GM19468 (cell line): ENCODE data around the gene MED13L.

Experiments used
- ATAC-seq: cut with Tn5 transposase; IDR thresholded peaks from one replicate; pipeline ENCODE4 v1.9.1; 2021; ENCODE audit warnings: mild to moderate bottlenecking, moderate library complexity, moderate number of reproducible peaks; ENCODE audit not compliant: unreplicated experiment; ENCODE audit errors: extremely low read depth

The MED13L gene

DNA sequence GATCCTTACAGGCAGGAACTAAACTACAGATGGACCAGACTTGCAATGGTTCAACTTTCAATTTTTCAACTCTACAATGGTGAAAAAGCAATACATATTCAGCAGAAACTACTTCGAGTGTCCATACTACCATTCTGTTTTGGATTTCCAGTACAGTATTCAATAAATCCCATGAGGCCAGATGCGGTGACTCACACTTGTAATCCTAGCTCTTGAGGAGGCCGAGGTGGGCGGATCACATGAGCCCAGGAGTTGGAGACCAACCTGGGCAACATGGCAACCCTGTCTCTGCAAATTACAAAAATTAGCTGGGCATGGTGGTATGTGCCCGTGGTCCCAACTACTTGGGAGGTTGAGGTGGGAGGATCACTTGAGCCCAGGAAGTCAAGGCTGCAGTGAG is 336.1 kb downstream of the MED13L start:
- no peak for ATAC-seq

GRCh38 chr12:115938794-115939377 is 338.6 kb downstream of the MED13L start:
- ATAC-seq, result no peak

DNA sequence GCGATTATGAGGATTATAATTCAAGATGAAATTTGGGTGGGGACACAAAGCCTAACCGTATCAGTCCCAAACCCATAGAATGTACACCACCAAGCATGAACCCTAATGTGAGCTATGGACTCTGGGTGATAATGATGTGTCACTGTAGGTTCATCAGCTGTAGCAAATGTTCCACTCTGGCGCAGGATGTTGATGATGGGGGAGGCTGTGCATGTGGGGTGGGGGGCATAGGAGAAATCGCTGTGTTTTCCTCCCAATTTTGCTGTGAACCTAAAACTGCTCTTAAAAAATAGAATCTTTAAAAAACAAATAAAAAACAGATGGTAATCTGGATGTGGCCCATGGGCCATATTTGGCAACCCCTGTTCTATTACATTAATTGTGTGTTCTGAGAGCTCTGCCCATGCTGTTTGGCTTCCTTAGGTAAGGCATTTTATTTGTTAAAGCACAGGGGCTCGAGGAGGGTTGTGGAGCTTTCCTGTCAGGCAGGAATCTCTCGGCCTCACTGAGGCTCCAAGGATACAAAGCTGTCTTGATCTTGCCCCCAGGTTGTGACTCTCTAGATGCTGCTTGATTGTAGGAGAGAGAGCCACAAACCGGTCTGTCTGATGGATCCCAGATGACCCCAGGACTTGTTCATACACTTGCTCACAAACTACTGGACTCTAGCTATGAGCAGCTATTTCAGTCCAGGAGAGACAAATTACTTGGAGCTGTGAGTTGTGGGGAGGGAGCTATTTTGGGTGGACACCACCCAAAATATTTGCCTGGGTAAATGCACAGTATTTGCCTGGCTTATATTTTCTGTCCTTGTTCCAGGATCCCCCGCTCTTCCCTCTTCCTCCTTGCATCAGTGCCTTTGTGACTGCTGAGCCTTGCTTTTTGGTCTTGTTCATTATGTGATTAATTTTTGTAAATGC is 340.2 kb downstream of the MED13L start:
- no peak for ATAC-seq

DNA sequence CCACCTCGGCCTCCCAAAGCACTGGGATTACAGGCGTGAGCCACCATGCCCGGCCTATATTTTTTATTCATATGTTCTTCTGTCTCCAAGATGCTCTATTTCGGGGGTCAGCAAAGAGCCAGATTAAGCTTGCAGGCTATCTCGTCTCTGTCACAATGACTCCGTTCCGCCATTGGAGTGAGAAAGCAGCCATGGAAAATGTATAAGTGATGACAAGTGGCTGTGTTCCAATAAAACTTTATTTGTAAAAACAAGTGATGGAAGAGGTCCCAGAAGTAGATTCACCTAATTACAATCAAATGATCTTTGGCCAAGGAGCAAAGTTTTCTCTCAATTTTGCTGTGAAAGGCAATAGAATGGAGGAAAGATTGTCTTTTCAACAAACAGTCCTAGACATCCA is 342.6 kb downstream of the MED13L start:
- ATAC-seq, result no peak

GRCh38 chr12:115934046-115934445 is 343.4 kb downstream of the MED13L start:
- no peak for ATAC-seq

DNA sequence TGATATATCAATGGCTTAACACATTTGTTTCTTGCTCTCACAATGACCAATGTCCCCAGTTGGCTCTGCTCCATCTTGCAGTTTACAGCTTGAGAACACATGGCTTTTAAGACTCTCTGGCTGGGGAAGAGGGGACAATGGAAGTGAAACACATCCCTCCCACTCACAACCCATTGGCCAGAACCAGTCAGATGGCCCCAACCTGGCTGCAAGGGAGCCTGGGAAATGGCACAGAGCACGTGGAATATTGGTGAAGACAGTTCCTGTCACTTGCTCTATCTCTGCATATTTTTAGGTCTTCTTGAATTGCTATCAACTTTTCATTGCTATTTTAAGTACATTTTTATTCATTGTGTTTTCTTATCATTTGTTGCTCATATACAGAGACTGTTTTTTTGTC is 345.4 kb downstream of the MED13L start:
- no peak for ATAC-seq

DNA sequence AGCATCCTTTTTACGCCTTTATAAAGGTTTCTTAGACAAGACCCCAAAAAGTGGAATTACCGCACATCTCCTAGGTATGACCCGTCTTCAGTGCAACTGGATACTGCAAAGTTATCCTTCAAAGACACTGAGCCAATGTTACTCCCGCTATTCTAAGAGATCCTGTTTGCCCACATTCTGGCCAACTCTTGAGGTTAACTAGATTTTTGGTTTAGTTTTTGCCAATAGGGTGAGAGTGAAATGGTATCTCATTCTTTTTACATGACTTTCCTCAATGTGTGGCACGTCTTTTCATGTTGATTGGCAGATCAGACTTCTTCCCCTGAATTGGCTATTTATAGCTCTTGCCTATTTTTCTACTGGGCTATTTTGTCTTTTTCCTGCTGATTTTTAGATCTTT is 347.2 kb downstream of the MED13L start:
- ATAC-seq, result no peak

DNA sequence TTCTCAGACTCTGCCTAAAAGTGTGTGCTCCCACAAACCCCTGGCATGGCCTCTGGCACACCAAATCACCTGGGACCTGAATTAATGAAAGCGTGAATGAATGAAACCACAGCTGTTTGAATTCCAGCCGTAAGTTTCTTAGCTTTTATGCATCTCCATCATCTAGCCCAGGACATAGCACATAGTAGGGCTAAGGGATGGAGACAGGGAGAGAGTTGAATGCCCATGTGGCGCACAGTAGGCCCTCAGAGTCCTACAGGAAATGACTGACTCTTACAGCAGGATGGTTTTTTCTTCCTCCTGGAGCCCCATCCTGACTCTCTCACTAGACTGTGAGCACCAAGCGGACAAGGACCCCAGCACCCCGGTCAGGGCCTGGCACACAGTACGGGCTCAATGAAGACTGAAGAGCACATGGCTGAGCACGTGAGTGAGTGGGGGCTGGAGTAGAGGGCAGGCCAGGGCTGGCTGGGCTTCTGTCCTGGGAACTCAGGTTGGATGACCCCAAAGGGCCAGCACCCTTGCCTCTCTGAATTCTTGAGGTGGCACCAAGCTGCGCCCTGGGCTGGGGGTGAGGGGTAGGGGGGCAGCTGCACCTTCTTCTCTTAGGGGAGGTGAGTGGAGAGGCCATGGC is 351.3 kb downstream of the MED13L start:
- no peak for ATAC-seq

DNA sequence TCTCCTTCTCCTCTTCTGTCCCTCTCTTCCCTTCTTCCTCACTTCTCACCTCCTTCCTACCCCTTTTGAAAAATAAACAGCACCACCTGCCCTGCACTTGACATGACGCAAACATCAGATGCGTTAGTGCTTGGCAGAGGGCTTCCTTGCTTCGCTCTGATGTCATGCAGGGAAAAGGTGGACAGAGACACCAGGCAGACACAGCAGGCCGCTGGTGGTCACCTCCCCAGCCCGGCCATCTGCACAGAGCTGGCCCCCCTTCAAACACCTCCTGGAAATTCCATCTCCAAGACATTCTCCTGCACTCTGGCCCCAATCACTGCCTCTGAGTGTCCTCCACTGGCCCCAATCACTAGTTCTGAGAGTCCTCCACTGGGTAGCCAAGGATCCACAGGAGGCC is 353.6 kb downstream of the MED13L start:
- no peak for ATAC-seq

DNA sequence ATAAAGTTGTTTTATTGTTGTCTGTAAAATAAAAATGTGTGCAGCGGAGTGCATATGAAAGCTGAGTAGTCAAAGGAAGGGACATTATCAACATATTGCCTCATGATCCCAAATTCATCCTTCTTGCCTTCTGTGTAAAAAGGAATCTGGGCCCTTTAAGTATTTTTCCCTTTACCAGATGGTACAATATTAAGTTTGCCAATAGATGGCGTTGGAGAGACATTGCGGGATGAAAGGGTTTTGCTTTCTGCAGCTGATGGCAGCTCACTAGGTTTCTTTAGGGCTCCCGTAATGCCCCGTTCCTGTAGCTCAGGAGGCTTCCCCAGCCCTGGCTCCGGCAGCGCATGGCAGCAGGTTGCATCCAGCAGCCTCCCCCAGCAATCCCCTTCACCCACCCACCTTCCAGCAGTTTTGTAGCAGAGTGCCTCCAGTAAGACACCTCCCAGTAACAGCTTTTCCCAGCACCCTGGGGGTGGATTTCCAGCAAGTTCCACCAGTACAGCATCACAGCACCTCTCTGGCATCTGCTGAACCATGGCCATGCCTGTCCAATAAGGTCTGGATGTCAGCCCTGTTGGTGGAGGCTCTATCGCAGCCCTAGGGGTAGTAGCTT is 354.4 kb downstream of the MED13L start:
- no peak for ATAC-seq

GRCh38 chr12:115920395-115921183 is 356.9 kb downstream of the MED13L start:
- ATAC-seq, result no peak

GRCh38 chr12:115918763-115919162 is 358.7 kb downstream of the MED13L start:
- no peak for ATAC-seq

DNA sequence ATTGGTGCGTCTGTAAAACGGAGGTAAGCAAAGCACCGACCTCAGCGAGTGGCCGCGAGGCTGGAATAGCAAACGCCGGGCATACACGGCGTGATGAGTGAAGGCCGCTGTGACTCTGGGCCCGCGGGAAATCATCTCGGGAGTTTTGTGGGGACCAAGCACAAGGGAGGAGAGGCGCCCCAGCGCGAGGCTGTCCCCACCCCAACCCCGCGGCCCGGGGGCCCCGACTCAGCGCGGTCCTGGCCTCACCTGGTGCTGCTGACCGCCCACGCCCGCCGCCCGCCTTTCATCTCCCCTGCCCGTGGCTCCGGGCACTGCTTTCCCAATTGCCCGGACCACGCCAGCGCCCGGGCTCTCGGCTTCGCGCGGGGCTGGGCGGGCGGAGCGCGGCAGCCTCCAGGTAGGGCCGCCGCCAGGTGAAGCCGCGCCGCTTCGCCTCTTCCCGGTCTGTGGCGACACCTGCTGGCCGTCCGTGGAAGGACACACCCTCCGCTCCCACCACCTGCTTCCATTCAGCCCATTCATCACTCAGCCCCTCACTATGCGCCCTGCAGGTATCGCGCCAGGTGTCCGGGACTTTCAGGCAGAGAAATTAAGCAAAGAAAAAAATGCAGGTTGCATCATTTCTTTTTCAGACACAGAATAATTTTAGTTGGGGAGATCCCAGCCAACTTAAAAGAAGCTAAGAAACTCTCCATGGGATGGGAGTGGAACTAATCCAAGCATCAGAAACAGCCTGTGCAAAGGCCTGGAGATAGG is 360.4 kb downstream of the MED13L start:
- ATAC-seq, result no peak

DNA sequence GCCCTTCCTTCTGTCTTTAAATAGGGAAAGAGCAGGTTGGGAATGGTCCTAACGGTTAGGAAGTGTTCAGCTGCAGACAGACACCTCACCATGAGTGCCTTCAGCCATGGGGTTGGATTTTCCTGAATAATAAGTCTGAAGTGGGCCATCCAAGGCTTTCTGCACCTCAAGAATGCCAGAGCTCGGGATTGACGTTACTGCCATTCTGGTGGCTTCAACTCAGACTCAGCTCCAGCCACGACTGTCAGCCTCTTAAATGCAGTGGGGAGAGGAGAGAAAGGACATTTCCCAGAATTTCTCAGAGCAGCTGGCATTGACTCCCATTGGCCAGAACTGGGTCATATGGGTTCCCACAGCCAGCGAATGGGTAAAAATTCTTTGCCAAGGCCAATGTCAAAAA is 363.4 kb downstream of the MED13L start:
- no peak for ATAC-seq

GRCh38 chr12:115912440-115912839 is 365.1 kb downstream of the MED13L start:
- ATAC-seq, result no peak

- ATAC-seq, result no peak
Observed at GRCh38 chr12:115911360-115911759, 366.1 kb downstream of the MED13L start.

GRCh38 chr12:115910057-115910456 is 367.4 kb downstream of the MED13L start:
- no peak for ATAC-seq
